NB4 (cell line): ENCODE results near the gene NNMT.

Experiments used
- DNase-seq: peaks from one replicate; pipeline ENCODE4 v3.0.0; 2010; ENCODE audit warnings: low read depth
- H3K4me3 ChIP-seq: one replicate; pipeline ENCODE4 v1.5.1; 2011; ENCODE audit warnings: mild to moderate bottlenecking, low read depth, low read length, moderate library complexity
- CTCF ChIP-seq: IDR thresholded peaks from one replicate; pipeline ENCODE4 v1.5.1; 2012; ENCODE audit warnings: low read depth, low read length
- MAX ChIP-seq: IDR thresholded peaks from 2 replicates; pipeline ENCODE4 v1.6.1; 2011; ENCODE audit warnings: low read depth, low read length
- MYC ChIP-seq: IDR thresholded peaks from 2 replicates; pipeline ENCODE4 v1.6.1; 2011; ENCODE audit warnings: low read depth, low read length
- POLR2A ChIP-seq: IDR thresholded peaks from 2 replicates; pipeline ENCODE4 v1.6.1; 2011; ENCODE audit warnings: mild to moderate bottlenecking; ENCODE audit not compliant: insufficient read length; ENCODE audit errors: extremely low read depth

Gene NNMT

GRCh38 chr11:114288136-114288535 lies 8.1 kb upstream of the NNMT start:
- no peak for DNase-seq
- TF ChIP-seq CTCF (no peak), MAX (no peak), POLR2A (no peak), MYC (no peak)
- no peak overlapping the region for H3K4me3 ChIP-seq

GRCh38 chr11:114289779-114290178 lies 6.4 kb upstream of the NNMT start:
- DNase-seq = no peak
- no peak overlapping the region for H3K4me3 ChIP-seq
- no peak for TF ChIP-seq MAX
- no peak for TF ChIP-seq MYC
- TF ChIP-seq POLR2A = no peak
- TF ChIP-seq CTCF = no peak

GRCh38 chr11:114290503-114291235 lies 5.5 kb upstream of the NNMT start:
- DNase-seq = no peak
- no peak overlapping the region for H3K4me3 ChIP-seq
- no peak for TF ChIP-seq MYC
- no peak for TF ChIP-seq CTCF
- TF ChIP-seq POLR2A = no peak
- TF ChIP-seq MAX = no peak

- H3K4me3 ChIP-seq = no peak overlapping the region
- TF ChIP-seq CTCF = no peak
- TF ChIP-seq MAX = no peak
- TF ChIP-seq POLR2A = no peak
- TF ChIP-seq MYC = no peak
- DNase-seq = no peak
Observed at GRCh38 chr11:114291381-114291780, 4.8 kb upstream of the NNMT start.

- no peak overlapping the region for H3K4me3 ChIP-seq
- no peak for DNase-seq
- TF ChIP-seq CTCF (no peak), MAX (no peak), POLR2A (no peak), MYC (no peak)
Observed at GRCh38 chr11:114291842-114292680, 4.1 kb upstream of the NNMT start.
